Head of caudate nucleus (tissue), 42 donors: Measurements from ENCODE around the gene RTP3.
"Not testable (repeated sequence)": the region's sequence is repeated elsewhere in the genome, so short reads cannot be mapped to it uniquely, and the experiment has no call there.

Source experiments
- DNase-seq, 42 donors: peaks; one replicate each; pipeline versions ENCODE4 v3.0.0 to v3.0.0-alpha.2; 2020 to 2021; ENCODE audit warnings: mixed read lengths in 7 of 42
- intact Hi-C: fragments of 100-400 bp; cut with DNase I; formaldehyde crosslinking; loops from one replicate; pipeline ENCODE4 v1.15.0; 2022

Gene RTP3

GRCh38 chr3:46485779-46486175 lies 12.0 kb upstream of the RTP3 start:
- intact Hi-C loops = loop anchor here (5.0 kb wide), 1 partner anchor 147 kb away; no protein-coding TSS in a partner anchor
- DNase-seq = peak in 1 of 42 donors; percentile 9

GRCh38 chr3:46488735-46489361 lies 8.9 kb upstream of the RTP3 start:
- DNase-seq = peak; percentile 73 to 95 (median 89)
- intact Hi-C loops = loop anchor here (5.0 kb wide), 1 partner anchor 143 kb away; no protein-coding TSS in a partner anchor

- DNase-seq = no peak
- intact Hi-C loops = loop anchor here (5.0 kb wide), 1 partner anchor 143 kb away; no protein-coding TSS in a partner anchor
Measured at GRCh38 chr3:46489381-46489780, 8.4 kb upstream of the RTP3 start.

- no peak for DNase-seq
- intact Hi-C loops = loop anchor here (5.0 kb wide), 1 partner anchor 142 kb away; no protein-coding TSS in a partner anchor
Measured at GRCh38 chr3:46489875-46490274, 7.9 kb upstream of the RTP3 start.

GRCh38 chr3:46490338-46491084 lies 7.3 kb upstream of the RTP3 start:
- intact Hi-C loops = no loop called here
- no peak for DNase-seq

GRCh38 chr3:46491089-46492070 lies 6.4 kb upstream of the RTP3 start:
- intact Hi-C loops = no loop called here
- no peak for DNase-seq

GRCh38 chr3:46492890-46493547 lies 4.8 kb upstream of the RTP3 start:
- intact Hi-C loops = no loop called here
- no peak for DNase-seq

GRCh38 chr3:46494491-46494890 lies 3.3 kb upstream of the RTP3 start:
- intact Hi-C loops = not testable (repeated sequence)

GRCh38 chr3:46495901-46496456 lies 1.8 kb upstream of the RTP3 start:
- peak in 1 of 42 donors; percentile 30 for DNase-seq
- intact Hi-C loops = no loop called here

More at GRCh38 chr3:46494491-46494890, 3.3 kb upstream of the RTP3 start:
- DNase-seq = peak in 1 of 42 donors; percentile 18

GRCh38 chr3:46496746-46497555 lies 825 bp upstream of the RTP3 start:
- peak in 2 of 42 donors; percentile 32 to 33 for DNase-seq

GRCh38 chr3:46498916-46499519 lies 1.2 kb downstream of the RTP3 start:
- intact Hi-C loops = no loop called here
- DNase-seq = peak in 1 of 42 donors; percentile 14

More at GRCh38 chr3:46496746-46497555, 825 bp upstream of the RTP3 start:
- intact Hi-C loops = no loop called here

- intact Hi-C loops = no loop called here
- DNase-seq = peak in 1 of 42 donors; percentile 22
Measured at GRCh38 chr3:46500656-46501635, 3.2 kb downstream of the RTP3 start.

- DNase-seq = no peak
- intact Hi-C loops = no loop called here
Measured at GRCh38 chr3:46501702-46502101, 3.9 kb downstream of the RTP3 start.

GRCh38 chr3:46503200-46503874 lies 5.6 kb downstream of the RTP3 start:
- intact Hi-C loops = no loop called here
- DNase-seq = no peak

- no peak for DNase-seq
- intact Hi-C loops = no loop called here
Measured at GRCh38 chr3:46504789-46505188, 7.0 kb downstream of the RTP3 start.
